CD4-positive, alpha-beta T cell treated with Interleukin-17A for 4 hours (primary cell): ENCODE results near the gene SPINT1.

ENCODE experiments used
- DNase-seq: peaks from one replicate; pipeline ENCODE4 v3.0.0-alpha.2; 2020; ENCODE audit warnings: mixed read lengths

The SPINT1 gene, protein sequence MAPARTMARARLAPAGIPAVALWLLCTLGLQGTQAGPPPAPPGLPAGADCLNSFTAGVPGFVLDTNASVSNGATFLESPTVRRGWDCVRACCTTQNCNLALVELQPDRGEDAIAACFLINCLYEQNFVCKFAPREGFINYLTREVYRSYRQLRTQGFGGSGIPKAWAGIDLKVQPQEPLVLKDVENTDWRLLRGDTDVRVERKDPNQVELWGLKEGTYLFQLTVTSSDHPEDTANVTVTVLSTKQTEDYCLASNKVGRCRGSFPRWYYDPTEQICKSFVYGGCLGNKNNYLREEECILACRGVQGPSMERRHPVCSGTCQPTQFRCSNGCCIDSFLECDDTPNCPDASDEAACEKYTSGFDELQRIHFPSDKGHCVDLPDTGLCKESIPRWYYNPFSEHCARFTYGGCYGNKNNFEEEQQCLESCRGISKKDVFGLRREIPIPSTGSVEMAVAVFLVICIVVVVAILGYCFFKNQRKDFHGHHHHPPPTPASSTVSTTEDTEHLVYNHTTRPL

DNA sequence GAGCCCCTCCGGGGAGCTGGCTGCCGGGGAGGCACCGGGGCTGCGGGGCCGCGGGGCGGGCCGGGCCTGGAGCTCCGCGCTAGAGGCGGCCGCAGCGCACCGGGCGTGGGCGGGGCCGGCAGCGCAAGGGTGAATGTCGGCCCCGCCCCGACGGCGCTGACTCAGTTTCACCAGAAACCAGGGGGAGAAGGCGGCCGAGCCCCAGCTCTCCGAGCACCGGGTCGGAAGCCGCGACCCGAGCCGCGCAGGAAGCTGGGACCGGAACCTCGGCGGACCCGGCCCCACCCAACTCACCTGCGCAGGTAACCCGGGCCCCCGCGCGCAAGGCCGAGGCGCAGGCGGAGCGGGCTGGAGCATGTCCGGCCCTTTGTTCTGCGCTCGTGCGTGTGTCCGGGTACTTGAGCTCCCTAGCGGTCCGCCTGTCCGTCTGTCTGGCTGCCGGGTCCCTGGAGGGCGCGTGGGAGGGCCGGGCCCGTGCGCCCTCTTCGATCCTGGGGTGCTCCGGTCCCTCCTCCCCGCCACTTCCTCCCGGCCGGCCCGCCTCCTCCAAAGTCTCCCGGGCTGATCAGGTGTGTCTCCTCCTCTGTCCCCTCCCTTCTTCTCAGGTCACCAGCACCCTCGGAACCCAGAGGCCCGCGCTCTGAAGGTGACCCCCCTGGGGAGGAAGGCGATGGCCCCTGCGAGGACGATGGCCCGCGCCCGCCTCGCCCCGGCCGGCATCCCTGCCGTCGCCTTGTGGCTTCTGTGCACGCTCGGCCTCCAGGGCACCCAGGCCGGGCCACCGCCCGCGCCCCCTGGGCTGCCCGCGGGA is at the start of gene SPINT1:
Gene SPINT1, plus strand, starts transcription at position 164 of the 811 bp plus-strand sequence. Its CDS starts 507 bp downstream, at position 671.
- DNase-seq: peak; percentile 68

DNA sequence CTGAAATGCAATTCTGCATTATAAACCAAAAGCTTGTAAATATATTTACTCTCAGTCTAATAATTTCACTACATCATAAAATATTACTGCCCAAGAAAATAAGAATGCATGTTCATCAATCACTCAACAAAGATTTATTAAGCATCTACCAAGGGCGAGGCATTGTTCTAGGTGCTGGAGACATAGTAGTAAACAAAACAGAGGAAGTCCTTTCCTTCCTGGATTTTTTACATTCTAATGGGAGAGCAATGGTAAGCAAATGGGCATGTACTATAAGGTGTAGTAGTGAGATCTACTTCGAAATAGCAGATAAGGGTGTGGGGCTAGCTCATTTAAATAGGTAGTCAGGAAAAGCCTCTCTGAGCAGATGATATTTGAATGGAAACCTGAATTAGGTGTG is 47.8 kb upstream of the SPINT1 start:
- DNase-seq: no peak

DNA sequence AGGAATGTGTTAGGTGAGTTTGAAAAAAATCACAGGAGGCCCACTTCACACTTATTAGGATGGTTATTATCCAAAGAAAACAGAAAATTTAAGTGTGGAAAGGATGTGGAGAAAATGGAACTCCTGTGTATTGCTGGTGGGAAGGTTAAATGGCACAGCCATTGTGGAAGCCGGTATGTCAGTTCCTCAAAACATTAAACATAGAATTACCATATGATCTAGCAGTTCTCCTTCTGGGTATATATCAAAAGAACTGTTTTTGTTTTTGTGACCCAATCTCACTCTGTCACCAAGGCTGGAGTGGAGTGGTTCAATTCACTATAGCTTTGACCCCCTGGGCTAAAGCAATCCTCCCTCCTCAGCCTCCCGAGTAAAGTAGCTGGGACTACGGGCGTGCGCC is 47.3 kb upstream of the SPINT1 start:
- DNase-seq: no peak

GRCh38 chr15:40799523-40799922 is 44.3 kb upstream of the SPINT1 start:
- no peak for DNase-seq

DNA sequence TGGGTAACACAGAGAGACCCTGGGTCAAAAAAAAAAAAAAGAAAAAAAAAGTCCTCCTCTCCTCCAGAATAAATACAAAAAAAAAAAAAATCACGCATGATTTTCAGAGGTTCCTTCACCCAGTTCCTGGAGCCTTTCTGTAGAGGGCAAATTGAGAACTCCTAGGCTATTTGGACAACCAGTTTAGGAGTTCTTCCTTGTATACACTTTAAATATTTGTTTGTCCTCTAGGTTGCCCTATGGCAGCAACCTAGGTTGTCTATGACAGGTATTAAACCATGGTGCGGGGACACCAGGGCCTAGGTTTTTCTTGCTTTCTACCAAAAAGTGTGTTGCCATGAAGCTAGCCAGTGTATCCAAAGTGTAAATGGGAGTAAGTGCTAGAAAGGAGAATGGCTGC is 40.8 kb upstream of the SPINT1 start:
- no peak for DNase-seq

- DNase-seq: no peak
Measured at GRCh38 chr15:40803688-40804087, 40.2 kb upstream of the SPINT1 start.

- DNase-seq: no peak
Measured at GRCh38 chr15:40806672-40807027, 37.2 kb upstream of the SPINT1 start.

DNA sequence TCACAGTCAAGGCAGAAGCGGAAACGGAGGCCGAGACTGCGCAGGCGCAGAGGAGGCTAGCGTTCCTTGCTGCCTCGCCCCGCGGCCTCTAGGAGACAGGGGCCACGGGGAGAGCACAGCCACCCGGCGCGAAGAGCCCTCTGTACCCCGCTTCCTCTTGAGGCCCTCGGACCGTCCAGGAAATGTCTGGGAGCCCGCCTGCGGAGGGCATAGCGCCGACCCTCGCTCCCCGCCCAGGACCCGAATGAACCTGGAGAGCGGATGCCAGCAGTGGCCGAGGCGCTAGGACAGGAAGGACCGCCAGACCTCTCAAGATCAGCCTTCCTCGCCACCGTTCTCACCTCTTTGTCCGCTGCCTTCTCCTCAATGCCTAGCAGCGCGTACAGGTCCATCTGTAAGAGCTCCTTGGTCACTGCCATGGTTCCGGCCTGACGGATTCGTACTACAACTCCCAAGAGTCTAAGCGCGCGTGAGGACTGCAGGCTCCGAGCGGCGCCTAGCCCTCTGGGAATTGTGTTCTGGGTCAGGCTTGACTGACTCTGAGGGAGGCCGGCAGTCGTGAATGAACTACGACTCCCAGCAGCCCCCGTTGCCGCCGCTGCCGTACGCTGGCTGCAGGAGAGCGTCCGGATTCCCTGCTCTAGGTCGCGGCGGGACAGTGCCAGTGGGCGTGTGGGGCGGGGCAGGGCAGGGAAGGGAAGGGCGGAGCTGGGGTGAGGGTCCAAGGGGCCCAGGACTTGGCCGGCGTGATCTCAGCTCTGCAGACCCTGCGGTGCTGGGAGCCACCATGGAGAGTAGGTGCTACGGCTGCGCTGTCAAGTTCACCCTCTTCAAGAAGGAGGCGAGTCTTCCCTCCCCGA is 36.6 kb upstream of the SPINT1 start, which contains the start of the genes DNAJC17 and ZFYVE19:
Gene DNAJC17, minus strand, starts transcription at position 446 of the 860 bp plus-strand sequence. Its CDS starts 27 bp downstream, at position 419.
Gene ZFYVE19, plus strand, starts transcription at position 62 of the 860 bp plus-strand sequence. Its CDS starts 501 bp downstream, at position 563.
- DNase-seq: peak; percentile 94

DNA sequence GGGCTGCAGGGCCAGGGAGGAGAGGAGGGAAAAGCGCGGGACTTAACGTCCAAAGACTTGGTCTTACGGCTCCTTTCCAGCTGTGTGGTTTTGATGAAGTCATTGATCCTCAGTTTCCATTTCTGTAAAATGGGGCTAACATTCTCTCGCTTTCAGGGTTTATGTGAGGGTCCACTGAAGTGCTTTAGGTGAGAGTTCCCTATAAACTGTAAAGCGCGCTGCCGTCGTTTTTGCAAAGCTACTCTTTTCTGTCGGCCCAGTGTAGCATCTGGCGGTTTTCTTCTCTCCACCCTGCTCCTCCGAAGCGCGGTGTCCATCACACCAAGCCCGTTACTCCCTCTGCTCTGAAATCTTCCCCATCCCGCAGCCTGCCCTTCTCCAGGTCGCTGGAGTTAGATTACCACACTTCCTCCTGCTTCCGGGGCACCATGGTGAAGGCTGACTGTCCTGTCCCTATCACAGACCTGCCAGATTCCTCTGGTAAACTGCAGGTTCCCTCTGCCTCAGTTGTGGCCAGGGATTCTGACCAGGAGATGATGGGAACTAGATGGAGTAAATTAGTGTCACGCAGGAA is 35.9 kb upstream of the SPINT1 start:
- no peak for DNase-seq

DNA sequence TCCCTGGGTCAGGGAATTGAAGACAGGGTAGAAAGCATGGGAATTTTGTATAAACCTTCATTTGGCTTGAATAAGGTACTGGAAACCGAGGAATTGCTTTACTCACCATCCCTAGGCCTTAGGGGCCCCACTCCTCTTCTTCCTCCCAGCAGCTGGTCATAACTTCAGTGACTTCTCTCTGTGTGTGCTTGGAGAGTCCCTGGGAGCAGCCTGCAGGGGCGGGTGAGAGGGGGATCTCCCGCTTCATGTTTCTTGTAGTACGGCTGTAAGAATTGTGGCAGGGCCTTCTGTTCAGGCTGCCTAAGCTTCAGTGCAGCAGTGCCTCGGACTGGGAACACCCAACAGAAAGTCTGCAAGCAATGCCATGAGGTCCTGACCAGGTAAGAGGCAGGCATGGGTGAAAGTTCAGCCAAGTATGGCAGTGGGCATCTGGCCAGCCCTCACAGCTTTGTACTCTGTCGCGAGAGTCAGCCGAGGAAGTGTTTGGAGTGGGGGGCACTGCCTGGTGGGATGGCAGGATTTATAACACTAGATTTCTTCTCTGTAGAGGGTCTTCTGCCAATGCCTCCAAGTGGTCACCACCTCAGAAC is 34.9 kb upstream of the SPINT1 start:
- DNase-seq: no peak

DNA sequence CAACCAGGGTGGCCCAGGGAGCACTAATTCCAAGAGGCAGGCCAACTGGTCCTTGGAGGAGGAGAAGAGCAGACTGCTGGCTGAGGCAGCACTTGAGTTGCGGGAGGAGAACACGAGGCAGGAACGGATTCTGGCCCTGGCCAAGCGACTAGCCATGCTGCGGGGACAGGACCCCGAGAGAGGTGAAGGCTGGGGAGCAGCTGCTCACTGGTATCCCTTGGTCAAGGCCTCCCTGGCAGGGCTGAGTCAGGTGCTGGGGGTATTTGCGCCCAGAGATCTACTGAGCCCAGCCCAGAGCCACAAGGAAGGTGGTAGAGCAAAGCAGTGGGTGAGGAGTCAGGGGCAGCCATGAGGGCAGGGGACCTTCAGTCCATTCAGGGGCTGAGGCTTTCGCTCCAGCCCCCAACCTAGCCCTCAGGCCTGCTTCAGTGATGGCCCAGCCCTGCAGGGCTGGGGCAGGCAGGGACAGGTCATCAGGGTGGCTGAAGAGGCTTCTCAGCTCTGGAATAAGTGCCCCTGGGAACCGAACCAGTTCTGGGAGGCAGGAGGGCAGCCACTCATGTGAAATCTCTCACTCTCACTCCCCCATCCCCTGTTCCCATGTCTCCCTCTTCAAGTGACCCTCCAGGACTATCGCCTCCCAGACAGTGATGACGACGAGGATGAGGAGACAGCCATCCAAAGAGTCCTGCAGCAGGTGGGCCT is 31.0 kb upstream of the SPINT1 start:
- DNase-seq: no peak

- no peak for DNase-seq
Measured at GRCh38 chr15:40815042-40815698, 28.7 kb upstream of the SPINT1 start.

DNA sequence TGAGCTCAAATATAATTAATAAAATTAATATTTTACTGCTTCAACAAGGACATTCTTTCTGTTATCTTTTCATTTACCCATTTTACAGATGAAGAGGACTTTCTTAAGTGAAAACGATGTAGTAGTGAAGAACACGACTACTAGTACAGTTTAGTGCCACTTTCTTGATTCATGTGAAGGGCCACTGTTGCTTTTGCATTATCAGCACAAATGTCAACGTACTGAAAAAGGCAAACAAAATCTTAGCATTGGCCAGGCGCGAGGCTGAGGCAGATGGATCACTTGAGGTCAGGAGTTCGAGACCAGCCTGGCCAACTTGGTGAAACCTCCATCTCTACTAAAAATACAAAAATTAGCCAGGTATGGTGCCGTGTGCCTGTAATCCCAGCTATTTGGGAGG is 24.8 kb upstream of the SPINT1 start:
- no peak for DNase-seq

DNA sequence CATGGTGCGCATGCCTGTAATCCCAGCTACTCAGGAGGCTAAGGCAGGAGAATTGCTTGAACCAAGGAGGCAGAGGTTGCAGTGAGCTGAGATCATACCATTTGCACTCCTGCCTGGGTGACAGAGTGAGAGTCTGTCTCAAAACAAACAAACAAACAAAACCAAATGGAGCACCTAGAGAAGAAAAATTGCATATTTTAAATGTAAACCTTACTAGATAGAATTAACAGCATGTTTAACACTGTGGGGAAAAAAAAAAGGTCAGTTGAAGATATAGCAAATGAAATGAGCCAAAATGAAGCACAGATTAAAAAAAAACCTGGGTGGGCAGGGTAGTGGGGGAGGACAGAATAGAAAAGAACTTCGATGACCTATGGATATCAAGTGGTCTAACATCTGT is 22.7 kb upstream of the SPINT1 start:
- DNase-seq: no peak

DNA sequence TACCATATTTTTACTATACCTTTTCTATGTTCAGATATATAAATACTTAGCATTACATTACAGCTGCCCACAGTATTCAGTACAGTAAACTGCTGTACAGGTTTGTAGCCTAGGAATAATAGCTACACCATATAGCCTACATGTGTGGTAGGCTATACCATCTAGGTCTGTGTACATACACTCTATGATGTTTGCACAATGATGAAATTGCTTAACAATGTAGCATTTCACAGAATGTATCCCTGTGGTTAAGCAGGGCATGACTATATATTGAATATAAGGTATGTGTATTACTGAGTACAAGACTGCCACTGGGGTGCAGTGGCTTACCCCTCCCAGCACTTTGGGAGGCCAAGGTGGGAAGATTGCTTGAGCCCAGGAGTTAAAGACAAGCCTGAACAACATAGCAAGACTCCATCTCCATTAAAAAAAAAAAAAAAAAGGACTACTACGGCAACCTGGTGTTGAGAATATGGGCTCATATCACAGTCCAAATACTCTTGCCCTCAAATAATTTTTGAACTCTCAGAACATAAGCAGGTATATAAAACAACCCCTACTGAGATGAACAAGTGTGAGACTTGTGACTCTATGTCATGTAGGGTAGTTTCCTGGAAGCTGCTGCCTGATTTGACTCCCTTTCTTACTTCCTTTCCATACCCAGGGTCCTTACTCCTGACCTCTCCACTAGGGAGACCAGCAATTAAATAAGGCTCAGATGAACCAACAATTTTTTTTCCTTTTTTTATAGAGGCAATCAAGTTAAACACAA is 20.1 kb upstream of the SPINT1 start:
- no peak for DNase-seq

- DNase-seq: no peak
Measured at GRCh38 chr15:40825661-40826422, 18.0 kb upstream of the SPINT1 start.

GRCh38 chr15:40826423-40827075 is 17.3 kb upstream of the SPINT1 start:
- no peak for DNase-seq

DNA sequence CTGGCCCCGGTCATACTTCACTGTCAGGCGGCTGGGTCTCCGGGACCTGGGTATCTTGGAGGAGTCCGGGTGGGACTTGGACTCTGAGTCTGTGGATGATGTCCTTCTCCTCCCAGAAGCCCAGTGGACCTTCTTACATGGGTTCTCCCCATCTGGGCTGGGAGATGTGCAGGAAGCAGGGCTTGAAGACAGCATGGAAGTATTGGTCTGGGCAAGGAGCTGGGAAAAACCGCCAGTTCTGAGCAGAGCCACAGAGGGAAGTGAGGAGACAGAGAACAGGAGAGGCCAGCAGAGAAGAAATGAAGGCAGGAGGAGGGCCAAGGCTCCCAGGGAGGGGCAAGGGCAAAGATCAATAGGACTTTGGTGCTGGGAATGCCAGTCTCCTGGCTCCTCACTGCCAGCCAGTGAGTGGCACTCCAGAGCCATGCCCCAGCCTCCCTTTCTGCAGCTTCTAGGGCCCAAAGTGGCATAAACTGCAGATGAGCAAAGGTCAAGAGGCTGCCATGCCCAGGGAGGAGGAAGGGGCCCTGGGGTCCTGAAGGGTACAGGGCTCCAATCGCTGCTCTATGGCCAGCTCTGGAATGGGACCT is 15.3 kb upstream of the SPINT1 start, which contains the start of gene PPP1R14D:
Gene PPP1R14D, minus strand, starts transcription at position 262 of the 590 bp plus-strand sequence. Its CDS starts 67 bp downstream, at position 195.
- DNase-seq: no peak
